Measurements from ENCODE around the gene HPSE2.

Gene HPSE2

DNA sequence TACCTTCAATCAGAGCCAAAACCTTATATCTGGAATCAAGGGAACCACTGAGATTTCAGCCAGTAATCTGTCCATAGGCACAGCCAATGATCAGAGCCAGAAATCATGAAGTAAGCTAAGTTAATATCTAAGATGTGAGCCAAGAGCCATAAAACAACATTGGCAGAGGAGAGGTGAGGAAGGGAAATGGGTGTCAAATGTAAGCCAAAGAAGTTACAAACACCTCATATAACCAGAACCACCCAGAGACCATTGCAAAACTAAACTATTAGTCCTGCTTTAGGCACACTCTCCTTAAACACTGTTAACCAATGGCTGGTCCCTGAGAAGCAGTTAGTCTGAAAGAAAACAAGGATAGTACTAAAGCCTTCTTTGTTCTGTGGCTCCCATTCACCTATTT lies 173.1 kb downstream of the HPSE2 start:
- no peak for DNase-seq (ENCODE audit: extremely low read depth, insufficient read length)
- no peaks in the 10 kb centered on the region for H3K27me3 ChIP-seq (replicated peaks; ENCODE audit: control insufficient read depth, insufficient read depth, low read length)
- no peaks in the 10 kb centered on the region for H3K36me3 ChIP-seq (ENCODE audit: control insufficient read depth, insufficient read depth, low read length)
- no peak overlapping the region for H3K4me3 ChIP-seq (replicated peaks; ENCODE audit: low read depth, low read length)
- no peak for TF ChIP-seq CTCF (IDR thresholded peaks at IDR 0.05; ENCODE audit: insufficient read depth, low read length, poor library complexity, severe bottlenecking)

DNA sequence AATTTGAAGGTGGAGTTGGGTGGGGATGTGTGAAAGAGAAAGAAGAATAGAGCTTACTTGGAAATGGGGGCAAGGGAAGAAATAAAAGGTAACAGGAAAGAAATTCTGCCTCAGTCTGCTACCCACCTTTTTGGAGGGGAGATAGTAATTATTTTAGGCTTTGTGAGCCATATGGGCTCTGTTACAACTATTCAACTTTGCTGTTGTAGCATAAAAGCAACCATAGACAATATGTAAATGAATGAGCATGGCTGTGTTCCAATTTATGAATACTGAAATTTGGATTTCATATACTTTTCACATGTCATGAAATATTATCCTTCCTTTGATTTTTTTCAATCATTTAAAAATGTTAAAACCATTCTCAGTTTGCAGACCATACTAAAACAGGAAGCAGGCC lies 176.9 kb downstream of the HPSE2 start:
- no peak for TF ChIP-seq CTCF (IDR thresholded peaks at IDR 0.05; ENCODE audit: insufficient read depth, low read length, poor library complexity, severe bottlenecking)

GRCh38 chr10:99057936-99058690 lies 177.5 kb downstream of the HPSE2 start:
- TF ChIP-seq CTCF (IDR thresholded peaks at IDR 0.05; ENCODE audit: insufficient read depth, low read length, poor library complexity, severe bottlenecking): no peak
- no peaks in the 10 kb centered on the region for H3K27me3 ChIP-seq (replicated peaks; ENCODE audit: control insufficient read depth, insufficient read depth, low read length)
- no peak overlapping the region for H3K4me3 ChIP-seq (replicated peaks; ENCODE audit: low read depth, low read length)
- H3K36me3 ChIP-seq (ENCODE audit: control insufficient read depth, insufficient read depth, low read length): no peaks in the 10 kb centered on the region
- no peak for DNase-seq (ENCODE audit: extremely low read depth, insufficient read length)

More for the DNA sequence above, 176.9 kb downstream of the HPSE2 start:
- H3K36me3 ChIP-seq (ENCODE audit: control insufficient read depth, insufficient read depth, low read length): no peaks in the 10 kb centered on the region
- no peaks in the 10 kb centered on the region for H3K27me3 ChIP-seq (replicated peaks; ENCODE audit: control insufficient read depth, insufficient read depth, low read length)
- no peak for DNase-seq (ENCODE audit: extremely low read depth, insufficient read length)
- H3K4me3 ChIP-seq (replicated peaks; ENCODE audit: low read depth, low read length): no peak overlapping the region

GRCh38 chr10:99045671-99046070 lies 190.0 kb downstream of the HPSE2 start:
- no peak for DNase-seq (ENCODE audit: extremely low read depth, insufficient read length)
- Histone ChIP-seq H3K36me3 (ENCODE audit: control insufficient read depth, insufficient read depth, low read length) (no peaks in the 10 kb centered on the region), H3K4me3 (replicated peaks; ENCODE audit: low read depth, low read length) (no peak overlapping the region), H3K27me3 (replicated peaks; ENCODE audit: control insufficient read depth, insufficient read depth, low read length) (no peaks in the 10 kb centered on the region; the same call in 1 of the 2 replicates)
- TF ChIP-seq CTCF (IDR thresholded peaks at IDR 0.05; ENCODE audit: insufficient read depth, low read length, poor library complexity, severe bottlenecking): no peak

GRCh38 chr10:99042051-99042771 lies 193.4 kb downstream of the HPSE2 start:
- H3K36me3 ChIP-seq (ENCODE audit: control insufficient read depth, insufficient read depth, low read length): no peaks in the 10 kb centered on the region
- DNase-seq (ENCODE audit: extremely low read depth, insufficient read length): no peak
- TF ChIP-seq CTCF (IDR thresholded peaks at IDR 0.05; ENCODE audit: insufficient read depth, low read length, poor library complexity, severe bottlenecking): no peak
- H3K4me3 ChIP-seq (replicated peaks; ENCODE audit: low read depth, low read length): no peak overlapping the region
- H3K27me3 ChIP-seq (replicated peaks; ENCODE audit: control insufficient read depth, insufficient read depth, low read length): no peaks in the 10 kb centered on the region

All from GM06990 (cell line).